Measurements from ENCODE around the gene NME9.
A peak's percentile ranks its signal among the peaks of the same experiment; 100 is the strongest.

Gene NME9

GRCh38 chr3:138361561-138361971 is 31.9 kb upstream of the NME9 start:
- DNase-seq = no peak

GRCh38 chr3:138360869-138361525 is 31.3 kb upstream of the NME9 start:
- DNase-seq = no peak

- DNase-seq = no peak
Measured at GRCh38 chr3:138359919-138360868, 30.5 kb upstream of the NME9 start.

GRCh38 chr3:138359148-138359918 is 29.7 kb upstream of the NME9 start:
- DNase-seq = no peak

GRCh38 chr3:138356730-138357405 is 27.2 kb upstream of the NME9 start:
- no peak for DNase-seq

- DNase-seq = no peak
Measured at GRCh38 chr3:138355071-138355470, 25.4 kb upstream of the NME9 start.

- DNase-seq = no peak
Measured at GRCh38 chr3:138354376-138354775, 24.7 kb upstream of the NME9 start.

- no peak for DNase-seq
Measured at GRCh38 chr3:138351916-138352550, 22.4 kb upstream of the NME9 start.

- DNase-seq = no peak
Measured at GRCh38 chr3:138351151-138351550, 21.5 kb upstream of the NME9 start.

- no peak for DNase-seq
Measured at GRCh38 chr3:138349926-138350665, 20.4 kb upstream of the NME9 start.

GRCh38 chr3:138348754-138349739 is 19.4 kb upstream of the NME9 start:
- DNase-seq = no peak

GRCh38 chr3:138347960-138348753 is 18.5 kb upstream of the NME9 start, which contains the start of gene MRAS:
Gene MRAS, plus strand, starts transcription at chr3:138348579. Its CDS starts 24,305 bp downstream, at chr3:138372884.
- DNase-seq = peak; percentile 27

- DNase-seq = no peak
Measured at GRCh38 chr3:138344754-138345153, 15.1 kb upstream of the NME9 start.

- DNase-seq = no peak
Measured at GRCh38 chr3:138340511-138340910, 10.9 kb upstream of the NME9 start.

- DNase-seq = no peak
Measured at GRCh38 chr3:138338811-138339210, 9.2 kb upstream of the NME9 start.

GRCh38 chr3:138338244-138338643 is 8.6 kb upstream of the NME9 start:
- no peak for DNase-seq

GRCh38 chr3:138336454-138336999 is 6.9 kb upstream of the NME9 start:
- no peak for DNase-seq

GRCh38 chr3:138334608-138335007 is 5.0 kb upstream of the NME9 start:
- no peak for DNase-seq
